Naive B cell (primary cell): Measurements from ENCODE around the gene PDCD1. TPM values are rescaled to one million over a fixed set of nuclear protein-coding genes. Genes with fewer than 3 reads are reported as not detected.
"Not testable (repeated sequence)": the region's sequence is repeated elsewhere in the genome, so short reads cannot be mapped to it uniquely, and the experiment has no call there.

Experiments
- ATAC-seq, 2 donors: fragments of 150-1000 bp; cut with Tn5 transposase; 2 replicates each; pipeline ENCODE4 v1.10.0; 2021; ENCODE audit warnings: low read depth in 2 of 2, mild to moderate bottlenecking in 2 of 2, moderate library complexity in 2 of 2
- DNase-seq: peaks from one replicate; pipeline ENCODE4 v3.0.0; 2022
- H3K27ac Mint-ChIP-seq, 6 donors: one replicate each; pipeline ENCODE4 v1.8.0; 2020 to 2022; ENCODE audit warnings: mild to moderate bottlenecking in 6 of 6, mixed read lengths in 6 of 6, moderate library complexity in 5 of 6, inconsistent platforms in 2 of 6
- H3K27me3 Mint-ChIP-seq, 3 donors: one replicate each; pipeline ENCODE4 v1.8.0; 2021 to 2022; ENCODE audit warnings: mixed read lengths in 3 of 3, mild to moderate bottlenecking in 1 of 3
- H3K36me3 Mint-ChIP-seq, 2 donors: one replicate each; pipeline ENCODE4 v1.8.0; 2020 to 2022; ENCODE audit warnings: mixed read lengths in 2 of 2, inconsistent platforms in 1 of 2, mild to moderate bottlenecking in 1 of 2
- H3K4me1 Mint-ChIP-seq, 3 donors: one replicate each; pipeline ENCODE4 v1.8.0; 2020 to 2022; ENCODE audit warnings: mixed read lengths in 3 of 3, inconsistent platforms in 1 of 3, mild to moderate bottlenecking in 1 of 3, moderate library complexity in 1 of 3
- H3K4me3 Mint-ChIP-seq, 8 donors: one replicate each; pipeline ENCODE4 v1.8.0; 2020 to 2022; ENCODE audit warnings: mild to moderate bottlenecking in 8 of 8, mixed read lengths in 8 of 8, moderate library complexity in 8 of 8, inconsistent platforms in 2 of 8
- H3K9me3 Mint-ChIP-seq, 7 donors: one replicate each; pipeline ENCODE4 v1.8.0; 2020 to 2022; ENCODE audit warnings: mixed read lengths in 7 of 7, mild to moderate bottlenecking in 5 of 7, inconsistent platforms in 2 of 7, moderate library complexity in 1 of 7
- polyA plus RNA-seq, 6 donors: library from polyadenylated mRNA; unstranded; fragments of 300-500 nt; fragmentation: Illumina TruSeq; gene quantifications; one replicate each; pipeline ENCODE4 v1.2.3, GENCODE V29; 2021; ENCODE audit warnings: low read depth in 6 of 6

Gene PDCD1
- polyA plus RNA-seq, 6 donors from 2014 or later, result not detected

GRCh38 chr2:241817821-241818215, 40.9 kb downstream of the PDCD1 start:
- H3K36me3 Mint-ChIP-seq, result not testable (repeated sequence)
- H3K4me1 Mint-ChIP-seq, result peaks cover 10 to 18% (median 11%) of the 10 kb centered on the region in 3 donors

GRCh38 chr2:241817126-241817820, 41.4 kb downstream of the PDCD1 start:
- no peak for DNase-seq
- Mint-ChIP-seq H3K27me3 (peaks cover 2 to 24% (median 4%) of the 10 kb centered on the region in 3 donors), H3K9me3 (no peaks in the 10 kb centered on the region), H3K27ac (peak overlapping the region in 4 of 6 donors; percentile 18 to 91 (median 80)), H3K4me3 (peak overlapping the region in 6 of 8 donors; percentile 15 to 62 (median 50)), H3K36me3 (peaks cover 0 to under 1% of the 10 kb centered on the region in 2 donors), H3K4me1 (peaks cover 6 to 13% (median 10%) of the 10 kb centered on the region in 3 donors)
- ATAC-seq, result no peak

More at GRCh38 chr2:241817821-241818215, 40.9 kb downstream of the PDCD1 start:
- not testable (repeated sequence) for ATAC-seq, DNase-seq, H3K9me3 Mint-ChIP-seq
- H3K4me3 Mint-ChIP-seq, result peak overlapping the region in 4 of 8 donors; percentile 15 to 53 (median 50)
- peak overlapping the region in 4 of 6 donors; percentile 18 to 91 (median 80) for H3K27ac Mint-ChIP-seq
- peaks cover 7 to 30% (median 8%) of the 10 kb centered on the region in 3 donors for H3K27me3 Mint-ChIP-seq

- DNase-seq (no peak), ATAC-seq (no peak)
- H3K4me1 Mint-ChIP-seq, result peaks cover 6 to 13% (median 9%) of the 10 kb centered on the region in 3 donors
- H3K36me3 Mint-ChIP-seq, result no peaks in the 10 kb centered on the region
- peaks cover 0 to 22% (median 4%) of the 10 kb centered on the region in 3 donors for H3K27me3 Mint-ChIP-seq
- H3K27ac Mint-ChIP-seq, result peak overlapping the region in 1 of 6 donors; percentile 18
- H3K9me3 Mint-ChIP-seq, result no peaks in the 10 kb centered on the region
- no peak overlapping the region for H3K4me3 Mint-ChIP-seq
Observed at GRCh38 chr2:241816431-241817121, 42.1 kb downstream of the PDCD1 start.

- peaks cover 0 to 19% (median 4%) of the 10 kb centered on the region in 3 donors for H3K27me3 Mint-ChIP-seq
- H3K27ac Mint-ChIP-seq, result peak overlapping the region in 2 of 6 donors; percentile 36 to 82
- ATAC-seq, result no peak
Observed at GRCh38 chr2:241815477-241816430, 42.9 kb downstream of the PDCD1 start.

GRCh38 chr2:241814643-241815476, 43.8 kb downstream of the PDCD1 start:
- H3K4me1 Mint-ChIP-seq, result peaks cover 3 to 9% (median 5%) of the 10 kb centered on the region in 3 donors
- ATAC-seq, result no peak
- H3K36me3 Mint-ChIP-seq, result no peaks in the 10 kb centered on the region
- peak overlapping the region in 3 of 6 donors; percentile 36 to 82 (median 69) for H3K27ac Mint-ChIP-seq
- H3K27me3 Mint-ChIP-seq, result peaks cover 0 to 19% (median 4%) of the 10 kb centered on the region in 3 donors
- H3K9me3 Mint-ChIP-seq, result no peaks in the 10 kb centered on the region
- H3K4me3 Mint-ChIP-seq, result peak overlapping the region in 1 of 8 donors; percentile 24
- DNase-seq, result no peak

More at GRCh38 chr2:241815477-241816430, 42.9 kb downstream of the PDCD1 start:
- H3K4me3 Mint-ChIP-seq, result peak overlapping the region in 1 of 8 donors; percentile 24
- H3K4me1 Mint-ChIP-seq, result peaks cover 5 to 9% (median 6%) of the 10 kb centered on the region in 3 donors
- no peaks in the 10 kb centered on the region for H3K9me3 Mint-ChIP-seq
- DNase-seq, result no peak
- H3K36me3 Mint-ChIP-seq, result no peaks in the 10 kb centered on the region

- Mint-ChIP-seq H3K4me1 (peaks cover 3 to 9% (median 5%) of the 10 kb centered on the region in 3 donors), H3K27ac (no peak overlapping the region), H3K27me3 (peaks cover 0 to 22% (median 4%) of the 10 kb centered on the region in 3 donors), H3K4me3 (no peak overlapping the region), H3K36me3 (no peaks in the 10 kb centered on the region), H3K9me3 (no peaks in the 10 kb centered on the region)
- ATAC-seq (no peak), DNase-seq (no peak)
Observed at GRCh38 chr2:241814393-241814642, 44.4 kb downstream of the PDCD1 start.

- peaks cover 0 to 2% (median 0%) of the 10 kb centered on the region in 7 donors for H3K9me3 Mint-ChIP-seq
- peaks cover 3 to 9% (median 5%) of the 10 kb centered on the region in 3 donors for H3K4me1 Mint-ChIP-seq
- ATAC-seq (peak; percentile 59 to 85), DNase-seq (peak; percentile 45)
- H3K27ac Mint-ChIP-seq, result peak overlapping the region in 3 of 6 donors; percentile 11 to 67 (median 26)
- peak overlapping the region in 1 of 8 donors; percentile 10 for H3K4me3 Mint-ChIP-seq
- peaks cover 0 to 27% (median 9%) of the 10 kb centered on the region in 3 donors for H3K27me3 Mint-ChIP-seq
- H3K36me3 Mint-ChIP-seq, result no peaks in the 10 kb centered on the region
Observed at GRCh38 chr2:241813644-241814392, 44.9 kb downstream of the PDCD1 start.

- H3K4me3 Mint-ChIP-seq, result no peak overlapping the region
- H3K9me3 Mint-ChIP-seq, result peaks cover 0 to 2% (median 0%) of the 10 kb centered on the region in 7 donors
- peaks cover 0 to 34% (median 16%) of the 10 kb centered on the region in 3 donors for H3K27me3 Mint-ChIP-seq
- DNase-seq, result no peak
- peaks cover 3 to 9% (median 5%) of the 10 kb centered on the region in 3 donors for H3K4me1 Mint-ChIP-seq
- ATAC-seq, result peak in 1 of 2 donors; percentile 15
- no peaks in the 10 kb centered on the region for H3K36me3 Mint-ChIP-seq
- peak overlapping the region in 4 of 6 donors; percentile 28 to 47 (median 44) for H3K27ac Mint-ChIP-seq
Observed at GRCh38 chr2:241812730-241813643, 45.7 kb downstream of the PDCD1 start.

- Mint-ChIP-seq H3K9me3 (peaks cover 0 to 2% (median 0%) of the 10 kb centered on the region in 7 donors), H3K36me3 (no peaks in the 10 kb centered on the region), H3K4me1 (peaks cover 0 to 2% (median 0%) of the 10 kb centered on the region in 3 donors), H3K27ac (peak overlapping the region in 1 of 6 donors; percentile 20), H3K4me3 (no peak overlapping the region), H3K27me3 (peaks cover 0 to 27% (median 12%) of the 10 kb centered on the region in 3 donors)
- no peak for DNase-seq
- no peak for ATAC-seq
Observed at GRCh38 chr2:241811952-241812729, 46.6 kb downstream of the PDCD1 start.

- ATAC-seq (no peak), DNase-seq (no peak)
- peak overlapping the region in 1 of 6 donors; percentile 20 for H3K27ac Mint-ChIP-seq
- H3K4me1 Mint-ChIP-seq, result no peaks in the 10 kb centered on the region
- H3K36me3 Mint-ChIP-seq, result no peaks in the 10 kb centered on the region
- H3K27me3 Mint-ChIP-seq, result peaks cover 0 to 27% (median 12%) of the 10 kb centered on the region in 3 donors
- H3K9me3 Mint-ChIP-seq, result peaks cover 0 to 2% (median 0%) of the 10 kb centered on the region in 7 donors
- H3K4me3 Mint-ChIP-seq, result no peak overlapping the region
Observed at GRCh38 chr2:241811201-241811951, 47.3 kb downstream of the PDCD1 start.
